Measurements from ENCODE around the gene DOCK2. TPM values are rescaled to one million over a fixed set of nuclear protein-coding genes. Genes with fewer than 3 reads are reported as not detected.

DOCK2 gene
- total and polyA plus RNA-seq, 9 of the 15 experiments (the other 6 are each of a cell fraction or from before 2014, with no cell fraction given) = 4.5 to 42.6 (median 20.5) TPM

GRCh38 chr5:169917500-169917899 lies 280.4 kb downstream of the DOCK2 start:
- ATAC-seq = no peak
- TF ChIP-seq ZNF507 (tag; conservative IDR thresholded peaks at IDR 0.05) (no peak), CEBPG (CRISPR knock-in tag; IDR thresholded peaks at IDR 0.05) (no peak), CEBPG (tag; conservative IDR thresholded peaks at IDR 0.05 in 1 of 2, IDR thresholded peaks at IDR 0.05 in 1 of 2) (peak; percentile 33 to 68; a peak in 2 of 4 replicates), NR0B1 (IDR thresholded peaks at IDR 0.05; ENCODE audit: partially characterized antibody) (no peak), ZNF316 (IDR thresholded peaks at IDR 0.05) (peak; percentile 30; the same call in 1 of the 2 replicates), NONO (IDR thresholded peaks at IDR 0.05; ENCODE audit: low read depth in 2 of 2, low read length in 1 of 2) (no peak), NR2C2 (CRISPR knock-in tag; IDR thresholded peaks at IDR 0.05) (no peak), NR2C2 (tag; IDR thresholded peaks at IDR 0.05) (no peak), HBP1 (CRISPR knock-in tag; IDR thresholded peaks at IDR 0.05) (no peak), ATF3 (IDR thresholded peaks at IDR 0.05) (no peak), ATF3 (CRISPR knock-in tag; conservative IDR thresholded peaks at IDR 0.05) (no peak), MTA1 (IDR thresholded peaks at IDR 0.05; ENCODE audit: borderline replicate concordance) (no peak), ATF2 (CRISPR knock-in tag; IDR thresholded peaks at IDR 0.05) (no peak), CEBPB (tag; IDR thresholded peaks at IDR 0.05) (peak; percentile 77)
- Histone ChIP-seq H2AFZ (ENCODE audit: low read depth, low read length) (no peak overlapping the region), H3K4me1 (replicated peaks in 1 of 2; ENCODE audit: control insufficient read depth in 2 of 2, insufficient read depth in 2 of 2, low read length in 2 of 2) (no peaks in the 10 kb centered on the region), H3K79me2 (ENCODE audit: control insufficient read depth, insufficient read depth, low read length) (no peaks in the 10 kb centered on the region), H3K27me3 (ENCODE audit: control insufficient read depth in 2 of 2, insufficient read depth in 2 of 2, low read length in 2 of 2) (peaks cover 0 to 4% of the 10 kb centered on the region in 2 experiments; a peak in 1 of 5 replicates), H3K9me3 (replicated peaks; ENCODE audit: control insufficient read depth, insufficient read depth, low read depth, low read length) (no peaks in the 10 kb centered on the region), H3K4me3 (no peak overlapping the region), H3K36me3 (ENCODE audit: control insufficient read depth, insufficient read depth, low read length) (no peaks in the 10 kb centered on the region), H3K9ac (ENCODE audit: insufficient read depth in 1 of 2, low read depth in 2 of 2, low read length in 2 of 2) (no peak overlapping the region), H4K20me1 (replicated peaks; ENCODE audit: control insufficient read depth, insufficient read depth, low read length) (no peaks in the 10 kb centered on the region), H3K27ac (ENCODE audit: extremely low read depth, low read depth, low read length) (no peak overlapping the region), H3K9me1 (ENCODE audit: control insufficient read depth, insufficient read depth, low read length) (no peaks in the 10 kb centered on the region), H3K4me2 (ENCODE audit: insufficient read depth, low read length) (no peak overlapping the region)
- ChIA-PET CTCF (ENCODE audit: low intra/inter-chr PET ratio) (no interaction called here), POLR2A (no interaction called here)
- DNase-seq (ENCODE audit: extremely low read depth in 1 of 4, low spot score in 3 of 4) = no peak
- WGBS (ENCODE audit: insufficient coverage, low coverage, missing lambda C conversion rate) = 0% methylated on average over 2 of the region's 2 CpGs
- intact Hi-C loops (cut with micrococcal nuclease) (no loop called here), in situ Hi-C loops (cut with MboI) (no loop called here)
- BruUV-seq (replicated peaks) = no TSS peak
- no peak for FAIRE-seq

Data from K562 (cell line).